Subcutaneous abdominal adipose tissue (tissue), 5 donors: ENCODE results near the gene RAMP3.

Experiments used
- H3K27ac ChIP-seq: one replicate; pipeline ENCODE4 v1.7.0; 2013; ENCODE audit warnings: low read depth, mild to moderate bottlenecking, inconsistent platforms, low read length, moderate library complexity
- H3K27me3 ChIP-seq, 5 donors: one replicate each; pipeline ENCODE4 v1.7.0; 2013; ENCODE audit warnings: low read length in 5 of 5, inconsistent platforms in 1 of 5; ENCODE audit not compliant: control insufficient read depth in 5 of 5, insufficient read depth in 4 of 5
- H3K36me3 ChIP-seq, 5 donors: one replicate each; pipeline ENCODE4 v1.7.0; 2013; ENCODE audit warnings: low read length in 5 of 5; ENCODE audit not compliant: control insufficient read depth in 5 of 5, insufficient read depth in 5 of 5
- H3K4me1 ChIP-seq, 5 donors: one replicate each; pipeline ENCODE4 v1.7.0; 2013; ENCODE audit warnings: low read length in 5 of 5, mild to moderate bottlenecking in 3 of 5, moderate library complexity in 1 of 5; ENCODE audit not compliant: control insufficient read depth in 5 of 5, insufficient read depth in 5 of 5
- H3K4me3 ChIP-seq, 5 donors: one replicate each; pipeline ENCODE4 v1.7.0; 2013; ENCODE audit warnings: low read length in 5 of 5, low read depth in 1 of 5
- H3K9ac ChIP-seq, 5 donors: one replicate each; pipeline ENCODE4 v1.7.0; 2013; ENCODE audit warnings: low read length in 5 of 5, mild to moderate bottlenecking in 4 of 5, moderate library complexity in 3 of 5
- H3K9me3 ChIP-seq, 5 donors: one replicate each; pipeline ENCODE4 v1.7.0; 2013; ENCODE audit warnings: low read length in 5 of 5; ENCODE audit not compliant: control insufficient read depth in 5 of 5
- donor health status: healthy.
- donor health status: healthy.
- donor health status: healthy.
- donor health status: healthy.
- donor health status: healthy.

The RAMP3 gene

DNA sequence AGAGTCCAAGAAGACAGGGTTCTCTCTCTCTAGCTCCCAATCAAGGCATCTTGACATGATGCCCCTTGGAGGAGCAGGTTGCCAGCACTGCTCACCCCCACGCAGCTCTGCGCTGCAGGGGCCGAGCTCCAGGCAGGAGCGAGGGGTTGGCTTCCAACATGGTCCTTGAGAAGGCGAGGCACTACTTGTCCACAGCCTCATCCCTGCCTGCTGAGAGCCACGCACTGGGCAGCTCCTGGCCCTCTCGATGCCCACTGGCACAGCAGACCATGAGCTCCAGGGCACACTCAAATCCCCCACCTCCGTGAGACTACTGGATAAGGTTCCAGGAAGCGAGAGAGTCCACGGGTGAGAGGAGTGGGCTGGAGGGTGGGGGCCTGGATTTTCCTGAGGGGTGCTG is 31.1 kb downstream of the RAMP3 start:
- no peak overlapping the region for H3K27ac ChIP-seq
- H3K4me1 ChIP-seq, result peaks cover 0 to 37% (median 0%) of the 10 kb centered on the region in 5 donors

DNA sequence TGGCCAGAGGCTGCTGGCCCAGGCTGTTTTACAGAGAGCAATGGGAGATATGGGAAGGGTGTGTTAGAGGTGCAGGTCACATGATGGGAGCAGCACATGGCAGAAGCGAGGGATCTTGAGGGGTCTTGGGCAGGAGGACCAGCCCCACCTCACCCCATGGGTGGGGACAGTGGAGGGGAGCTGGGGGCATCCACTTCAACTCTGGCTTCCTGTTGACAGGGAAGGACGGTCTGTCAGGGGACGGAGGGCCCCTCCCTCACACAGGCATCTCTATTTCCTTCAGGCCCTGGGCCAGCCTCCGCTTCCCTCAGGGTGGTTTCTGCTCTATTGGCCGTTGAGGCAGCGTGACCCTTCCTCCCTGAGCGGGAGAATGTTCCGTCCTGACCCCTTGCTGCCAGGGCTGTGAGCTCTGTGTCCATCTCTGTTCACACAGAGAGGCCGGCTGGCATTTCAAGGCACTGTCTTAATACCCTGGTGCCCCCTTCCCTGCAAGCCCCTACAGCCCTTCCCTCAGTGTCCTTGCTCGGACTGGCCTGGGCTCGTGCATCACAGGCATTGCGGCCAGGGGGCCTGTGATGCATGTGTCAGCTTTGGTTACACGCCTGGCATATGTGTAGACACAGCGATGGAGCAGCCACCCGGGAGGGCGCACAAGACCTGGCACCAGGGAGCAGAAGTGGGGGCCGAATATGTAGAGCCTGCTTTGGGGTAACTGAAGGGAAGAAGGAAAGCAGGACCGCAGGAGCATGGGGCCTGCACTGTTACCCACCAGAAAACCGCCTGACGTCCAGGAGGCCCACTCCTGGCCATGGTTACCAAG is 31.8 kb downstream of the RAMP3 start:
- H3K27ac ChIP-seq, result no peak overlapping the region
- no peaks in the 10 kb centered on the region for H3K27me3 ChIP-seq
- H3K9ac ChIP-seq, result no peak overlapping the region
- H3K4me1 ChIP-seq, result peaks cover 0 to 35% (median 0%) of the 10 kb centered on the region in 5 donors
- peaks cover 0 to 12% (median 0%) of the 10 kb centered on the region in 5 donors for H3K36me3 ChIP-seq
- no peak overlapping the region for H3K4me3 ChIP-seq
- no peaks in the 10 kb centered on the region for H3K9me3 ChIP-seq

More for the DNA sequence above, 31.1 kb downstream of the RAMP3 start:
- H3K9me3 ChIP-seq, result no peaks in the 10 kb centered on the region
- H3K36me3 ChIP-seq, result peaks cover 0 to 12% (median 0%) of the 10 kb centered on the region in 5 donors
- H3K27me3 ChIP-seq, result no peaks in the 10 kb centered on the region
- no peak overlapping the region for H3K4me3 ChIP-seq
- no peak overlapping the region for H3K9ac ChIP-seq

GRCh38 chr7:45190406-45191165 is 33.0 kb downstream of the RAMP3 start:
- H3K4me1 ChIP-seq, result peaks cover 0 to 35% (median 0%) of the 10 kb centered on the region in 5 donors
- no peaks in the 10 kb centered on the region for H3K27me3 ChIP-seq
- no peaks in the 10 kb centered on the region for H3K9me3 ChIP-seq
- no peak overlapping the region for H3K4me3 ChIP-seq
- H3K36me3 ChIP-seq, result peaks cover 0 to 11% (median 0%) of the 10 kb centered on the region in 5 donors
- no peak overlapping the region for H3K9ac ChIP-seq
- no peak overlapping the region for H3K27ac ChIP-seq

DNA sequence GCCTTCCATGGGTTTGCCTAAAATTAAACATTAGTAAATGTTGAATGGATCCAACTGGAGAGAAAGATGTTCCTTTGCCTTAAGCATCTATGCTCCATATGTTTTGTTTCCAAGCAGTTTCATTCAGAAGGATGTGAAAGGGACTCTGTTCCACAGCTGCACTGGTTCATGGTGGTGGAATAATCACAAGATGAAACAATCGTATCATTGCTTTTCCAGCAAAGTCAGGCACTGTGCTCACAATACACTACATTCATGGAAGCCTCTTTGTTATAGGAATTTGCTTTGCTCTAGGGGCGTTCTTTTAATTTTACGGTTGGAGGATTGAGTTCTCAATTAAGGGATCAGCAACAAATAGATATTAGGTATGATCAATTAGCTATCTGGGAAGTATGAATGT is 33.8 kb downstream of the RAMP3 start:
- no peaks in the 10 kb centered on the region for H3K9me3 ChIP-seq
- no peaks in the 10 kb centered on the region for H3K27me3 ChIP-seq
- peak overlapping the region in 1 of 5 donors; percentile 14 for H3K4me3 ChIP-seq
- no peak overlapping the region for H3K9ac ChIP-seq
- peaks cover 0 to 11% (median 0%) of the 10 kb centered on the region in 5 donors for H3K36me3 ChIP-seq
- peaks cover 0 to 35% (median 0%) of the 10 kb centered on the region in 5 donors for H3K4me1 ChIP-seq
- no peak overlapping the region for H3K27ac ChIP-seq

- H3K36me3 ChIP-seq, result peaks cover 0 to 3% (median 0%) of the 10 kb centered on the region in 5 donors
- no peaks in the 10 kb centered on the region for H3K9me3 ChIP-seq
- H3K9ac ChIP-seq, result no peak overlapping the region
- H3K4me1 ChIP-seq, result peaks cover 0 to 35% (median 0%) of the 10 kb centered on the region in 5 donors
- peak overlapping the region in 1 of 5 donors; percentile 1 for H3K4me3 ChIP-seq
- H3K27ac ChIP-seq, result no peak overlapping the region
- H3K27me3 ChIP-seq, result no peaks in the 10 kb centered on the region
Measured at GRCh38 chr7:45192621-45193041, 35.0 kb downstream of the RAMP3 start.

DNA sequence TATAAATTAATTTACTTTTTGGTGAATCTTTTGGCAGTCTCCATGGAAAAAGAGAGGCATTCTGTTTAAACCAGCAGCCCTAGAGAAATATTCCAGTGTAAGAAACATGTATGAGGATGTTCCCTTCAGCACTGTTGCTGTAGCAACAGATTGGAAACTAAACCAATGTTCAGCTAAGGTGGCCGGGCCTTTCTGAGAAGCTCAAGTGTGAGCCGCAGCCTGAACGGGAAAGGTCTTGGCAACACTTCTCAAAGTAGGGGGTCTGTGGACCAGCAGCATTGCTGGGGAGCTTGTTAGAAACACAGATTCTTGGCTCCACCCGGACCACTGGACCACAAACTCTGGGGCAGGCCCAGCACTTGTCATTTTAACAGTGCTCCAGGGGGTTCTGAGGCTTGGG is 36.2 kb downstream of the RAMP3 start:
- Histone ChIP-seq H3K4me1 (peaks cover 0 to 33% (median 0%) of the 10 kb centered on the region in 5 donors), H3K27ac (no peak overlapping the region), H3K27me3 (no peaks in the 10 kb centered on the region), H3K9me3 (no peaks in the 10 kb centered on the region), H3K36me3 (no peaks in the 10 kb centered on the region), H3K9ac (no peak overlapping the region), H3K4me3 (no peak overlapping the region)

- Histone ChIP-seq H3K36me3 (no peaks in the 10 kb centered on the region), H3K4me1 (peaks cover 0 to 14% (median 0%) of the 10 kb centered on the region in 5 donors), H3K27ac (no peak overlapping the region), H3K4me3 (no peak overlapping the region), H3K27me3 (no peaks in the 10 kb centered on the region), H3K9me3 (no peaks in the 10 kb centered on the region), H3K9ac (no peak overlapping the region)
Measured at GRCh38 chr7:45196374-45196773, 38.8 kb downstream of the RAMP3 start.

DNA sequence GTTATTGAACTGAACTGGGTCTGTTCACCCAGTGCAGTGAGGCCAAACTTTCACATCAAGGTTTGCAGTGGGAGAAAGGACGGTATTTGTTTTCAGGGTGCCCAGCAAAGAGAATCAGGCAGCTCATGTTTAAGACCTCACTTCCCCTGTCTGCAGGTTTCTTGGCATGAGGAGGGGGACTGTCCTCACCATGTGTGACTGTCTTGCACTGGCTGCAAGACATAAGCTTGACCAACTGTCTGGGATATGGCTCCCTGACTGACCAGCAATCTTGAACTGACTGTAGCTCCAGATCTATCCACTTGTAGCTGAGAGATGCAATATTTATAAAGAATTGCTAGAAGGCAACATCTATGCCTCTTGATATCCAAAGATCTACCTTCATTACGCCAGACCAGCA is 39.9 kb downstream of the RAMP3 start:
- Histone ChIP-seq H3K9ac (no peak overlapping the region), H3K9me3 (no peaks in the 10 kb centered on the region), H3K4me3 (no peak overlapping the region), H3K27ac (no peak overlapping the region), H3K27me3 (no peaks in the 10 kb centered on the region), H3K36me3 (no peaks in the 10 kb centered on the region), H3K4me1 (peaks cover 0 to 6% (median 0%) of the 10 kb centered on the region in 5 donors)

DNA sequence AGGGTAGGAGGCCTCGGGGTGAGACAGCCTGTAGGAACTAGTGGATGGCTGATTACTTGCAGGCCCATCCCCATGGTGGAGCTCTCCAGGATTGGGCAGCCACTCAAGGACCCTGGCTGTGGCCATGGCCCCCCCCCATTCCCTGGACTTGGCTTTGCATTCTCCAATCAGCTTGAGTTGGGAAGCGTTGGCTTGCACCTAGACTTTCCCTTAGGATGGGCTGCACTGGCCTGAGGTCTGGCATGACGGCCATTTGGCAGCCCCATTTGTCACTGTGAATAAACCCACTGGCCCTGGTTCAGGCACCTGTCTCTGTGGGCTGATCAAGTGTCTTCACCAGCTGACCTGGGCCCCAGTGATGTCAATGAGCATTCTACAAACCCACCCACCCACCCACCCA is 41.4 kb downstream of the RAMP3 start:
- H3K27me3 ChIP-seq, result no peaks in the 10 kb centered on the region
- H3K27ac ChIP-seq, result no peak overlapping the region
- H3K4me1 ChIP-seq, result peaks cover 0 to 11% (median 7%) of the 10 kb centered on the region in 5 donors
- H3K4me3 ChIP-seq, result no peak overlapping the region
- H3K9me3 ChIP-seq, result no peaks in the 10 kb centered on the region
- H3K36me3 ChIP-seq, result no peaks in the 10 kb centered on the region
- no peak overlapping the region for H3K9ac ChIP-seq

DNA sequence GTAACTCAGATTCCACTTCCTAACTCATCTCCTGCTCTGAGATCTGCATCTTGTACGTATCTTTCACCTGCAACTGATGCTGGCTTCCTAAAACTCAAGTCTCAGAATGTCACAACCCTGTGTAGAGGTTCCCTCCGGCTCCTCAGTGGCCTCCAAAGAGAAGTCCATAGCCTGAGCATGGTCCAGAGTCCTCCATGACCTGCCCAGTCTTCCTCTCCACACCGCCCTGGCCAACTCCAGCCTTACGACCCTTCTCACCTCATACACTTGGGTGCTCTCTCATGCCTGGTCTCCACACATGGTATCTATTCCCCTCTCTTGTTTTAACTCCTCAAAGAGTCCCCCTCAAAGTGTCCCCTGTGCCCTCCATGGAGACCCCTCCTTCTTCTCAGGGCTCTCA is 41.9 kb downstream of the RAMP3 start:
- Histone ChIP-seq H3K36me3 (no peaks in the 10 kb centered on the region), H3K4me3 (no peak overlapping the region), H3K27me3 (no peaks in the 10 kb centered on the region), H3K9me3 (no peaks in the 10 kb centered on the region), H3K9ac (no peak overlapping the region), H3K4me1 (peaks cover 0 to 15% (median 11%) of the 10 kb centered on the region in 5 donors), H3K27ac (no peak overlapping the region)
